Measurements from ENCODE around the gene SLC26A11. TPM values are rescaled to one million over a fixed set of nuclear protein-coding genes. Genes with fewer than 3 reads are reported as not detected.
"Not testable (repeated sequence)": the region's sequence is repeated elsewhere in the genome, so short reads cannot be mapped to it uniquely, and the experiment has no call there.

Gene SLC26A11
- total RNA-seq, 4 donors from 2014 or later = 13.2 to 24.7 (median 17.0) TPM

GRCh38 chr17:80195671-80196529 is 24.3 kb upstream of the SLC26A11 start:
- H3K27ac ChIP-seq = no peak overlapping the region
- intact Hi-C loops (cut with DNase I; ENCODE audit: low total_unique reads) = no loop called here
- H3K27me3 ChIP-seq = peaks cover 10% of the 10 kb centered on the region
- H3K9me3 ChIP-seq = no peaks in the 10 kb centered on the region
- DNase-seq = no peak
- no peak overlapping the region for H3K4me3 ChIP-seq
- no peaks in the 10 kb centered on the region for H3K4me1 ChIP-seq
- no peaks in the 10 kb centered on the region for H3K36me3 ChIP-seq
- 50 to 72% methylated on average over 3 to 27 of the region's 27 CpGs for WGBS, 2 donors (ENCODE audit: low coverage in 1 of 2)
- in situ Hi-C loops (cut with MboI; ENCODE audit: low pct_ligation_motif_present in 1 of 4, low pct_unique_long_range_greater_than_20kb in 1 of 4, low sequenced_read_pairs in 3 of 4) = no loop called here
- TF ChIP-seq CTCF (IDR thresholded peaks at IDR 0.05) = peak; percentile 79 to 85 (median 82)
- TF ChIP-seq POLR2AphosphoS5 (IDR thresholded peaks at IDR 0.05) = no peak
- TF ChIP-seq EP300 (IDR thresholded peaks at IDR 0.05; ENCODE audit: low read depth) = no peak
- no peak for TF ChIP-seq POLR2A (IDR thresholded peaks at IDR 0.05)

GRCh38 chr17:80196652-80197051 is 23.6 kb upstream of the SLC26A11 start:
- Histone ChIP-seq H3K4me1 (no peaks in the 10 kb centered on the region), H3K27ac (no peak overlapping the region), H3K27me3 (peaks cover 10% of the 10 kb centered on the region), H3K9me3 (no peaks in the 10 kb centered on the region), H3K4me3 (no peak overlapping the region), H3K36me3 (no peaks in the 10 kb centered on the region)
- TF ChIP-seq EP300 (IDR thresholded peaks at IDR 0.05; ENCODE audit: low read depth) = no peak
- TF ChIP-seq POLR2A (IDR thresholded peaks at IDR 0.05) = no peak
- no peak for TF ChIP-seq CTCF (IDR thresholded peaks at IDR 0.05)
- TF ChIP-seq POLR2AphosphoS5 (IDR thresholded peaks at IDR 0.05) = no peak
- in situ Hi-C loops (cut with MboI; ENCODE audit: low pct_ligation_motif_present in 1 of 4, low pct_unique_long_range_greater_than_20kb in 1 of 4, low sequenced_read_pairs in 3 of 4) = no loop called here
- 92% methylated on average over 7 of the region's 7 CpGs; no CpG with 5 or more reads in 1 of the 2 donors for WGBS, 2 donors (ENCODE audit: low coverage in 1 of 2)
- DNase-seq = no peak
- intact Hi-C loops (cut with DNase I; ENCODE audit: low total_unique reads) = no loop called here

- H3K4me3 ChIP-seq = no peak overlapping the region
- no peak for TF ChIP-seq POLR2A (IDR thresholded peaks at IDR 0.05)
- no peak for TF ChIP-seq CTCF (IDR thresholded peaks at IDR 0.05)
- no peak for TF ChIP-seq EP300 (IDR thresholded peaks at IDR 0.05; ENCODE audit: low read depth)
- TF ChIP-seq POLR2AphosphoS5 (IDR thresholded peaks at IDR 0.05) = no peak
- H3K27ac ChIP-seq = no peak overlapping the region
- 86% methylated on average over 25 of the region's 27 CpGs; no CpG with 5 or more reads in 1 of the 2 donors for WGBS, 2 donors (ENCODE audit: low coverage in 1 of 2)
- no peaks in the 10 kb centered on the region for H3K9me3 ChIP-seq
- H3K4me1 ChIP-seq = no peaks in the 10 kb centered on the region
- intact Hi-C loops (cut with DNase I; ENCODE audit: low total_unique reads) (no loop called here), in situ Hi-C loops (cut with MboI; ENCODE audit: low pct_ligation_motif_present in 1 of 4, low pct_unique_long_range_greater_than_20kb in 1 of 4, low sequenced_read_pairs in 3 of 4) (no loop called here)
- no peaks in the 10 kb centered on the region for H3K36me3 ChIP-seq
- H3K27me3 ChIP-seq = peaks cover 10% of the 10 kb centered on the region
- DNase-seq = no peak
Observed at GRCh38 chr17:80198144-80198661, 22.0 kb upstream of the SLC26A11 start.

GRCh38 chr17:80199295-80199694 is 20.9 kb upstream of the SLC26A11 start:
- H3K36me3 ChIP-seq; intact Hi-C loops (cut with DNase I; ENCODE audit: low total_unique reads); in situ Hi-C loops (cut with MboI; ENCODE audit: low pct_ligation_motif_present in 1 of 4, low pct_unique_long_range_greater_than_20kb in 1 of 4, low sequenced_read_pairs in 3 of 4); H3K9me3 ChIP-seq; H3K27me3 ChIP-seq; DNase-seq; H3K27ac ChIP-seq; H3K4me3 ChIP-seq; H3K4me1 ChIP-seq: not testable (repeated sequence)
- 59 to 67% methylated on average over 2 to 6 of the region's 6 CpGs for WGBS, 2 donors (ENCODE audit: low coverage in 1 of 2)

All from transverse colon (tissue), 4 donors.